HUES48 (cell line): ENCODE results near the gene MELK.
A peak's percentile ranks its signal among the peaks of the same experiment; 100 is the strongest.

Experiments used
- H3K27ac ChIP-seq: one replicate; pipeline ENCODE4 v1.7.0; 2013; ENCODE audit warnings: low read depth, low read length, inconsistent platforms
- H3K27me3 ChIP-seq: 2 replicates; pipeline ENCODE4 v1.6.1; 2013; ENCODE audit warnings: mild to moderate bottlenecking, low read length; ENCODE audit not compliant: control insufficient read depth, insufficient read depth
- H3K36me3 ChIP-seq: 2 replicates; pipeline ENCODE4 v1.6.1; 2013; ENCODE audit warnings: low read length; ENCODE audit not compliant: control insufficient read depth, insufficient read depth
- H3K4me1 ChIP-seq: 2 replicates; pipeline ENCODE4 v1.6.1; 2013; ENCODE audit warnings: mild to moderate bottlenecking, low read length; ENCODE audit not compliant: control insufficient read depth, insufficient read depth
- H3K4me3 ChIP-seq: 2 replicates; pipeline ENCODE4 v1.5.1; 2013; ENCODE audit warnings: mild to moderate bottlenecking, low read depth, low read length
- H3K9ac ChIP-seq: 2 replicates; pipeline ENCODE4 v1.6.1; 2013; ENCODE audit warnings: mild to moderate bottlenecking, low read depth, low read length, moderate library complexity
- H3K9me3 ChIP-seq: 2 replicates; pipeline ENCODE4 v1.6.1; 2013; ENCODE audit warnings: low read length; ENCODE audit not compliant: control insufficient read depth, insufficient read depth

The MELK gene

DNA sequence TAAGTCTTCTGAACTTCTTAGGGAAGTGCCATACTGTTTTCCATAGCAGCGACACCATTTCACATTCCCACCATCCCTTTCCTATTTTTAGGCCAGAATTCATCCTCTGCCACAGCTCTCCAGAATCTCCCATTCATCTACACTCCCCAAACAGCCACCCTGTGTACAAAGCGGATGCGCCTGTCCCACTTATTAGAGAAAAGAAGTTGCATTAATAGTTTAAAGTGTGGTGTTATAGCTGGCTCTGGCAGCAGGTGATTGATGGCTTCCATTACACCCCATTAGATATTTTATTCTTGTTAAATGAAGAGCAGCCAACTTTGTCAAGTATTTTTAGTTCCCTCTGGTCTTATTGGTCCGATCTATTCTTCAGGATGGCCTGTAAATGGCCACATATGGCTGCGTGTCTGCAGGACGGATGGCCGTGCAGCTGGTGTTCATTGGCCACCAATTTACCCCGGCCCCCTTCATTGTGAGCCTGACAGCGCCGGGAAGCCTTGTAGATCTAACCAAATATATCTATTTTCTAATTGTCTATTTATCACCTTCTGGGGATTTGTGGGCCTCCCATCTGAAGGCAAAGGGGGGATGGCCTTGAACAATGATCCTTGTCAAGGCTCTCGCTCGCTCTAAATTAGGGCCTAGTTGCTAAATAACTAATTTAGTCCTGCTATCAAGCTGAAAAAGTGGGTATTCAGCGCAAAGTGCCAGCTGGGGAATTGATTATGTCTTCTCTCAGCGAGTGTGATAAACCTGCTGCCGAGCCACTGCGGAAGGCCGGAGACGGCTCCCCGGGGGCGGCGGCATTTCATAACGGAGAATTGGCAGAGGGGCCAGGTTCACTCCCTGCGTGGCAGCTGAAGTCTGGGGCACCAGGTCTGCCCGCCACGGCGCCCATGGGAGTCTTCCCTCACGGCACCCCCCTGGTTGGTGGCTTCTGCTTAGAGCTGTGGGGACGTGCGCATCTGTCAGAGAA is 141.1 kb downstream of the MELK start:
- no peaks in the 10 kb centered on the region for H3K9me3 ChIP-seq
- H3K9ac ChIP-seq = no peak overlapping the region
- H3K4me3 ChIP-seq = no peak overlapping the region
- no peak overlapping the region for H3K27ac ChIP-seq
- H3K4me1 ChIP-seq = no peaks in the 10 kb centered on the region
- no peaks in the 10 kb centered on the region for H3K36me3 ChIP-seq
- no peaks in the 10 kb centered on the region for H3K27me3 ChIP-seq

DNA sequence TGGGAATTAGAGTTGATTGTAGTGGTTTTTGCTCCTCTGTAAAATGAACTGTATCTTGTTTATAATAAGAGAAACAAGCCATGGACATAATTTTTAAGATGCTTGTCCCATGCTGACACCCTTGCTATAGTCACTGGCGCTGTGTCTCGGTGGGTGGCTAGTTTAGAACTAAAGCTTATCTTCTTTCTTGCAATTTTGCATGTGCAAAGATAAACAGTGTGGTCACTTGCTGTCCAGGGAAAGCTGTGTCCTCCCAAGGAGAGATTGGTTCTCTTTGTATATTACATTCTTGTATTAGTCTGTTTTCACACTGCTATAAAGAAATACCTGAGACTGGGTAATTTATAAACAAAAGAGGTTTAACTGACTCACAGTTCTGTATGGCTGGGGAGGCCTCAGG is 143.8 kb downstream of the MELK start:
- H3K27ac ChIP-seq = no peak overlapping the region
- H3K4me1 ChIP-seq = no peaks in the 10 kb centered on the region
- H3K36me3 ChIP-seq = no peaks in the 10 kb centered on the region
- H3K27me3 ChIP-seq = no peaks in the 10 kb centered on the region
- H3K9ac ChIP-seq = no peak overlapping the region
- H3K4me3 ChIP-seq = no peak overlapping the region
- no peaks in the 10 kb centered on the region for H3K9me3 ChIP-seq

- H3K9me3 ChIP-seq = no peaks in the 10 kb centered on the region
- H3K9ac ChIP-seq = no peak overlapping the region
- no peaks in the 10 kb centered on the region for H3K27me3 ChIP-seq
- no peak overlapping the region for H3K27ac ChIP-seq
- H3K4me1 ChIP-seq = no peaks in the 10 kb centered on the region
- no peak overlapping the region for H3K4me3 ChIP-seq
- H3K36me3 ChIP-seq = no peaks in the 10 kb centered on the region
These were observed 144.6 kb downstream of the MELK start for GRCh38 chr9:36717276-36717675.

DNA sequence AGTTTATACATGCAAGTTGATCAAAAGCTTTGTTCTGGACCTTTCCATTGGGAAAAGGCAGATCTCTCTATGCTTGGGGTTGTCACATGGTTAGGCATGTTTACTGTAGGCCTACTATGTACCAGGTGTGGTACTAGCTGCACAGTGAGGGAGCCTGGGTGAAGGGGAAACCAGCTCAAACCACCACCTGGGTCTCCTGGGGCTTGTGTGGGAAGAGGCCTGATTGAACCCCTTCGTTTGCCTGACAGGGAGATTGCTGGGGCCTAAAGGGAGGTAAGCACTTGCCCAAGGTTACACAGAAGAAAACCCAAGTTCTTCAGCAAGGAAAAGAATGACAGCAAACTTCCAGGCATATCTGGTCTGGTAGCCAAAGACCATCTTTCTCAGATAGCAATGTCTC is 145.9 kb downstream of the MELK start:
- Histone ChIP-seq H3K4me3 (no peak overlapping the region), H3K36me3 (no peaks in the 10 kb centered on the region), H3K9me3 (no peaks in the 10 kb centered on the region), H3K27me3 (no peaks in the 10 kb centered on the region), H3K4me1 (no peaks in the 10 kb centered on the region), H3K9ac (no peak overlapping the region), H3K27ac (no peak overlapping the region)

GRCh38 chr9:36720043-36720442 is 147.3 kb downstream of the MELK start:
- Histone ChIP-seq H3K27ac (no peak overlapping the region), H3K27me3 (no peaks in the 10 kb centered on the region), H3K4me1 (no peaks in the 10 kb centered on the region), H3K9ac (no peak overlapping the region), H3K9me3 (no peaks in the 10 kb centered on the region), H3K36me3 (no peaks in the 10 kb centered on the region), H3K4me3 (no peak overlapping the region)

DNA sequence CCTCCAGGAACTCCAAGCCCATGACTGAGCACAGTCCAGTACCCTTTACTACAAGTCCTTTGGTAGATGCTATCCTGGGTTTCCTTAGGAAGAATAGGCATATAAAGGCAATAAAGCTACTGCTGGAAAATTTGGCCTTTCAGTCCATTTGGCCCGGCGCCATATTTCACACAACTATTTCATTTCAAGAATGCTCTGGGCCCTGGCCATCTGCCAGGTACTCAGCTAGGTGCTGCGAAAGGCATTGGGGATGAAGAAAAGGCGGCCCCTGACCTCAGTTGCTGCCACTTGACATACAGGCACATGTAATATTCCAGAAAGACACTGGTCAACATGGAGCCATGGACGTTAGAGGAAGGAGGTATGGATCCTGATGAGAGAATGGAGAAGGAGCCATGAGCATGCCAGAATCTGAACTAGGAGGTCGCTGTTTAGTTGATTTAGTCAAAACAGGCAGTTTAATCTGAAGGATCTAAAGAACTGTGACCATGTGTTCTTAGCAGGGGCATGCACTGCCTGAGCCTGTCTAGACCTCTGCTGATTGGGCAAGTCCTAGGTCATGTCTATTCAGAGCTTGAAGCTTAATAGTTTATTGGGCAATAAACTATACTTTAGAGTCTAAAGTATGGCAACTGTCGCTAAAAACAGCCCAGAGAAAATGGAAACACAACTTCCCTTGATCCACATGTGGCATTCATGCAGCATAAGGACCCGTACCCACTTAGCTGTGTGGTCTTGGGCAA is 149.3 kb downstream of the MELK start:
- Histone ChIP-seq H3K27me3 (no peaks in the 10 kb centered on the region), H3K36me3 (no peaks in the 10 kb centered on the region), H3K27ac (no peak overlapping the region), H3K9me3 (no peaks in the 10 kb centered on the region), H3K9ac (no peak overlapping the region), H3K4me1 (peaks cover 11% of the 10 kb centered on the region), H3K4me3 (no peak overlapping the region)

DNA sequence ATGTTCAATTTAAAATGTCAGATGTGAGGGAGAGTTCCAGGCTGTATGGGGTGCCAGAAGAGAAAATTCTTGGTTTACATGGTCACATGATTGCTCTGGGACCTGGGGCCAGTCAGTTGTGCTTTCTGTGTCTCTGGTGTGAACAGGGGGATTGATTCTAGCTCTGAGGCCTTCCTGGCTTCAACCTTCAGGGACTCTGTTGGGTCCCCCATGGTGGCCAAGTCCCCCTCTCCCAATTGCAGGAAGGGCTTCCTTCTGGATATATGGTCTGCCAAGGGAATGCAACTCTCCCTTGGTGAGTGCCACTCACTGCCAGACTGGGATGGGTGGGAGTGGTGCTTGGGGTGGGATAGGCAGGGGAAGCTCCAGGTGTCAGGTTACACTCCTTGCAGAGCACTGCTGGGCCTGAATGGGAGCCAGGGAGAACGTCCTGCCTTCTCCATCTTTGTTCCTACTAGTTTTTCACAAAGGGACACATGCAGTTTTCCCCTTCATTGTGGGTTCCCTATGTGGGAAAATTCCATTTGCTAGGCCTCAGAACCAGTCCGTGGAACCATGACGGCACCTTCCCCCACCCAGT is 153.2 kb downstream of the MELK start:
- peaks cover 14% of the 10 kb centered on the region for H3K4me1 ChIP-seq
- no peak overlapping the region for H3K4me3 ChIP-seq
- H3K27me3 ChIP-seq = no peaks in the 10 kb centered on the region
- H3K27ac ChIP-seq = peak overlapping the region; percentile 8
- no peak overlapping the region for H3K9ac ChIP-seq
- no peaks in the 10 kb centered on the region for H3K36me3 ChIP-seq
- no peaks in the 10 kb centered on the region for H3K9me3 ChIP-seq
